H1 (cell line): ENCODE data around the gene RBP5. TPM values are rescaled to one million over a fixed set of nuclear protein-coding genes. Genes with fewer than 3 reads are reported as not detected.

Experiments used
- CTCF ChIA-PET: fragments of 300-600 bp; sonication (Branson Sonifier 250); formaldehyde crosslinking; loops from one replicate; lab custom pipeline; 2021; ENCODE audit not compliant: partially characterized antibody; lab: Charles Lee
- POLR2A ChIA-PET: fragments of 300-600 bp; sonication (Branson Sonifier 250); formaldehyde crosslinking; loops from one replicate; lab custom pipeline; 2021; ENCODE audit warnings: inconsistent platforms; ENCODE audit not compliant: partially characterized antibody; lab: Charles Lee
- DNase-seq, 2 experiments: peaks; one replicate each; pipeline versions ENCODE4 v3.0.0 to v3.0.0-alpha.2; 2010 to 2022; ENCODE audit warnings: low spot score in 2 of 2, low read depth in 1 of 2, mixed read lengths in 1 of 2
- FAIRE-seq: peaks from 2 replicates; lab custom pipeline; 2011; peaks lifted over from hg19 to GRCh38; lab: Jason Lieb, UNC
- H2AFZ ChIP-seq: 2 replicates; pipeline ENCODE4 v1.8.1; 2012; ENCODE audit warnings: low read length, inconsistent platforms
- H2AK5ac ChIP-seq: 2 replicates; pipeline ENCODE4 v1.6.1; 2013; ENCODE audit warnings: low read depth, low read length
- H2BK120ac ChIP-seq: replicated peaks from 2 replicates; pipeline ENCODE3; 2013; ENCODE audit warnings: low read depth, low read length, inconsistent platforms
- H2BK12ac ChIP-seq: 2 replicates; pipeline ENCODE4 v1.6.1; 2013; ENCODE audit warnings: low read depth, low read length
- H2BK15ac ChIP-seq: 2 replicates; pipeline ENCODE4 v1.6.1; 2013; ENCODE audit warnings: low read length
- H2BK20ac ChIP-seq: 2 replicates; pipeline ENCODE4 v1.6.1; 2013; ENCODE audit warnings: low read length
- H2BK5ac ChIP-seq: 2 replicates; pipeline ENCODE4 v1.6.1; 2013; ENCODE audit warnings: low read depth, low read length
- H3K14ac ChIP-seq: 2 replicates; pipeline ENCODE4 v1.6.1; 2013; ENCODE audit warnings: inconsistent platforms; ENCODE audit not compliant: insufficient read length
- H3K18ac ChIP-seq: 2 replicates; pipeline ENCODE4 v1.6.1; 2013; ENCODE audit warnings: low read length; ENCODE audit errors: extremely low read depth
- H3K23ac ChIP-seq: 2 replicates; pipeline ENCODE4 v1.6.1; 2013; ENCODE audit warnings: inconsistent platforms; ENCODE audit not compliant: insufficient read length
- H3K23me2 ChIP-seq: 2 replicates; pipeline ENCODE4 v1.6.1; 2013; ENCODE audit warnings: low read depth, low read length
- H3K27ac ChIP-seq: 2 replicates; pipeline ENCODE4 v1.6.1; 2011; ENCODE audit warnings: low read depth, low read length, inconsistent platforms
- H3K27me3 ChIP-seq, 4 experiments: replicated peaks in 1 of 4; 1 replicate in 1 of 4; 2 replicates in 3 of 4; pipeline versions ENCODE4 v1.6.1 to v1.8.1; 2011 to 2013; ENCODE audit warnings: low read length in 3 of 4, mild to moderate bottlenecking in 3 of 4, inconsistent platforms in 2 of 4, mixed read lengths in 2 of 4, moderate library complexity in 1 of 4; ENCODE audit not compliant: control insufficient read depth in 3 of 4, insufficient read depth in 3 of 4; ENCODE audit errors: extremely low read depth in 1 of 4
- H3K36me3 ChIP-seq, 4 experiments: 2 replicates each; pipeline versions ENCODE4 v1.6.1 to v1.8.1; 2011 to 2013; ENCODE audit warnings: mild to moderate bottlenecking in 4 of 4, low read length in 3 of 4, moderate library complexity in 2 of 4, control low read depth in 1 of 4, inconsistent platforms in 1 of 4; ENCODE audit not compliant: insufficient read depth in 4 of 4, control insufficient read depth in 2 of 4
- H3K4ac ChIP-seq: replicated peaks from 2 replicates; pipeline ENCODE3; 2013; ENCODE audit warnings: low read length, low read depth, mixed read lengths, inconsistent platforms; ENCODE audit not compliant: insufficient read length
- H3K4me1 ChIP-seq, 4 experiments: replicated peaks in 1 of 4; 1 replicate in 1 of 4; 2 replicates in 3 of 4; pipeline versions ENCODE4 v1.6.1 to v1.8.1; 2011 to 2013; ENCODE audit warnings: low read length in 3 of 4, inconsistent platforms in 2 of 4, mixed read lengths in 1 of 4; ENCODE audit not compliant: insufficient read depth in 4 of 4, control insufficient read depth in 3 of 4
- H3K4me2 ChIP-seq, 2 experiments: 2 replicates each; pipeline versions ENCODE4 v1.6.1 to v1.8.1; 2011 to 2013; ENCODE audit warnings: low read depth in 2 of 2, low read length in 2 of 2, control low read depth in 1 of 2, inconsistent platforms in 1 of 2, mild to moderate bottlenecking in 1 of 2; ENCODE audit not compliant: insufficient read depth in 1 of 2
- H3K4me3 ChIP-seq, 4 experiments: fragments of 200-600, 300-600 bp in 1 of 4; sonication (generic), shearing (Covaris generic), sonication (Bioruptor Twin) in 1 of 4; 2 replicates each; pipeline versions ENCODE4 v1.5.1 to v1.8.1; 2011 to 2016; ENCODE audit warnings: low read length in 4 of 4, low read depth in 3 of 4, control low read depth in 2 of 4, inconsistent platforms in 2 of 4, mild to moderate bottlenecking in 2 of 4, mixed read lengths in 1 of 4, moderate library complexity in 1 of 4; ENCODE audit not compliant: insufficient read depth in 2 of 4; ENCODE audit errors: extremely low read depth in 1 of 4
- H3K56ac ChIP-seq: replicated peaks from 2 replicates; pipeline ENCODE3; 2013; ENCODE audit warnings: low read depth, mild to moderate bottlenecking, mixed read lengths, low read length, inconsistent platforms; ENCODE audit not compliant: insufficient read length
- H3K79me1 ChIP-seq: 2 replicates; pipeline ENCODE4 v1.6.1; 2013; ENCODE audit warnings: low read depth, low read length, control low read depth
- H3K79me2 ChIP-seq, 2 experiments: 2 replicates each; pipeline versions ENCODE4 v1.6.1 to v1.8.1; 2012 to 2013; ENCODE audit warnings: low read length in 2 of 2, mild to moderate bottlenecking in 2 of 2, inconsistent platforms in 1 of 2; ENCODE audit not compliant: insufficient read depth in 2 of 2, control insufficient read depth in 1 of 2
- H3K9ac ChIP-seq, 4 experiments: replicated peaks in 1 of 4; 1 replicate in 1 of 4; 2 replicates in 3 of 4; pipeline versions ENCODE4 v1.6.1 to v1.8.1; 2011 to 2013; ENCODE audit warnings: low read depth in 3 of 4, low read length in 3 of 4, control low read depth in 2 of 4, mild to moderate bottlenecking in 2 of 4, moderate library complexity in 2 of 4, inconsistent platforms in 1 of 4; ENCODE audit errors: extremely low read depth in 1 of 4
- H3K9me3 ChIP-seq, 2 experiments: 2 replicates each; pipeline versions ENCODE4 v1.6.1 to v1.8.1; 2012 to 2013; ENCODE audit warnings: mild to moderate bottlenecking in 2 of 2, moderate library complexity in 2 of 2, control low read depth in 1 of 2, inconsistent platforms in 1 of 2, low read depth in 1 of 2, low read length in 1 of 2, mixed read lengths in 1 of 2; ENCODE audit not compliant: insufficient read depth in 2 of 2
- H4K20me1 ChIP-seq, 2 experiments: replicated peaks in 1 of 2; 2 replicates each; pipeline versions ENCODE3 to v1.8.1; 2011 to 2013; ENCODE audit warnings: inconsistent platforms in 2 of 2, low read length in 2 of 2, mild to moderate bottlenecking in 1 of 2; ENCODE audit not compliant: insufficient read depth in 2 of 2, control insufficient read depth in 1 of 2
- H4K5ac ChIP-seq: 2 replicates; pipeline ENCODE4 v1.6.1; 2013; ENCODE audit warnings: low read length, low read depth, mixed read lengths, inconsistent platforms; ENCODE audit not compliant: insufficient read length
- H4K8ac ChIP-seq: 2 replicates; pipeline ENCODE4 v1.8.0; 2013; ENCODE audit warnings: mild to moderate bottlenecking, moderate library complexity, low read length, inconsistent platforms; ENCODE audit not compliant: insufficient read depth; ENCODE audit errors: extremely low read depth
- H4K91ac ChIP-seq: replicated peaks from 2 replicates; pipeline ENCODE3; 2013; ENCODE audit warnings: low read length, mixed read lengths, inconsistent platforms; ENCODE audit not compliant: insufficient read length
- BACH1 ChIP-seq: IDR thresholded peaks from 2 replicates; pipeline ENCODE4 v1.6.1; 2012; ENCODE audit warnings: low read length, improper control_type of control experiment
- WGBS, 2 experiments: shearing (Covaris generic) in 1 of 2; methylation state at CpG; one replicate each; pipeline versions ENCODE4 v1.1.6 to v1.1.7; 2013 to 2015; ENCODE audit warnings: low lambda C conversion rate in 2 of 2, mixed read lengths in 2 of 2, inconsistent platforms in 1 of 2, low coverage in 1 of 2, missing lambda C conversion rate in 1 of 2; ENCODE audit not compliant: insufficient replicate concordance in 2 of 2, insufficient coverage in 1 of 2, insufficient read length in 1 of 2; ENCODE audit errors: extremely low coverage in 1 of 2, missing lambda C conversion rate in 1 of 2; 5-methylcytosine and 5-hydroxymethylcytosine counted together
- polyA plus RNA-seq, 7 experiments: library from polyadenylated mRNA; depleted of rRNA in 3 of 7; stranded (reverse) in 5 of 7; unstranded in 2 of 7; fragments of >200 nt in 5 of 7; fragments of 200-250 nt in 2 of 7; gene quantifications; 1 replicate in 5 of 7; 2 replicates in 1 of 7; 4 replicates in 1 of 7; pipeline versions ENCODE4 v1.2.1 to v1.2.3, GENCODE V29; 2011 to 2013; ENCODE audit warnings: missing spikeins in 2 of 7, mixed read lengths in 2 of 7
- total RNA-seq: library from RNA; stranded (reverse); fragmentation: NEBNext Ultra II Directional; extraction: Animal tissue kit (Norgen Biotek cat#: 25700); gene quantifications from 2 replicates; pipeline ENCODE4 v1.2.1, GENCODE V29; 2021
- TF ChIP-seq, protein P1 (sequence below): IDR thresholded peaks from 2 replicates; pipeline ENCODE4 v1.6.1; 2011; ENCODE audit warnings: low read length, improper control_type of control experiment
- TF ChIP-seq, protein P2 (sequence below): IDR thresholded peaks from 2 replicates; pipeline ENCODE4 v1.6.1; 2011; ENCODE audit warnings: low read depth, mild to moderate bottlenecking, low read length; ENCODE audit not compliant: insufficient read depth

RBP5 gene
- total and polyA plus RNA-seq, 2 of the 8 experiments (the other 6 are each of a cell fraction or from before 2014, with no cell fraction given): 1.2 to 1.9 TPM

DNA sequence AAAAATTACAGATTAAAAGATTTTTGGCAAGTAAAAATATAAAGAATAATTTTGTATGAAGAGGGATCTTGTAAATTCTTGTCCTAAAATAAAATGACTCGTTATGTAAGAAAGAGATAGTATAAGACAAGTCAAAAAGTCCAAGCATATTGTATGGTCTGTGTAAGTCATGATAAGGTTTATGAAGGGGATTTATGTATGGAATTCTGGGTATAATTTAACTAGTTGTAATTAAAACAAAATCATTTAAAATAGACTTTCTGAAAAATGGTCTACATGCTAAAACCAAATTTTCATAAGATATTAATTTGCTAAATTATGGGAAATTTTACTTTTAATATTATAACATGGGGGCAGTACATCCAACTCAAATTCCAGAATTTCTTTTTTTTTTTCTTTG lies 43.2 kb upstream of the RBP5 start:
- no peak for TF ChIP-seq BACH1
- TF ChIP-seq, protein P1, sequence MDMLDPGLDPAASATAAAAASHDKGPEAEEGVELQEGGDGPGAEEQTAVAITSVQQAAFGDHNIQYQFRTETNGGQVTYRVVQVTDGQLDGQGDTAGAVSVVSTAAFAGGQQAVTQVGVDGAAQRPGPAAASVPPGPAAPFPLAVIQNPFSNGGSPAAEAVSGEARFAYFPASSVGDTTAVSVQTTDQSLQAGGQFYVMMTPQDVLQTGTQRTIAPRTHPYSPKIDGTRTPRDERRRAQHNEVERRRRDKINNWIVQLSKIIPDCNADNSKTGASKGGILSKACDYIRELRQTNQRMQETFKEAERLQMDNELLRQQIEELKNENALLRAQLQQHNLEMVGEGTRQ: no peak
- TF ChIP-seq, protein P2, sequence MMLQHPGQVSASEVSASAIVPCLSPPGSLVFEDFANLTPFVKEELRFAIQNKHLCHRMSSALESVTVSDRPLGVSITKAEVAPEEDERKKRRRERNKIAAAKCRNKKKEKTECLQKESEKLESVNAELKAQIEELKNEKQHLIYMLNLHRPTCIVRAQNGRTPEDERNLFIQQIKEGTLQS: no peak
- no peak for FAIRE-seq
- H3K4me1 ChIP-seq: no peaks in the 10 kb centered on the region
- H3K14ac ChIP-seq: no peak overlapping the region
- no peaks in the 10 kb centered on the region for H3K79me1 ChIP-seq
- H2BK20ac ChIP-seq: no peak overlapping the region
- H3K9ac ChIP-seq: no peak overlapping the region
- no peak overlapping the region for H3K4ac ChIP-seq
- H2BK120ac ChIP-seq: no peak overlapping the region
- H3K27ac ChIP-seq: no peak overlapping the region
- no peaks in the 10 kb centered on the region for H3K23me2 ChIP-seq
- H3K23ac ChIP-seq: no peak overlapping the region
- no peak overlapping the region for H3K56ac ChIP-seq
- POLR2A ChIA-PET: no interaction called here
- H4K20me1 ChIP-seq: no peaks in the 10 kb centered on the region
- H2BK5ac ChIP-seq: no peak overlapping the region
- H3K27me3 ChIP-seq: no peaks in the 10 kb centered on the region; a peak in 1 of 7 replicates
- no peak overlapping the region for H3K4me2 ChIP-seq
- CTCF ChIA-PET: interaction anchor here (1.4 to 1.6 kb wide), 2 partner anchors 10 to 12 kb away, joined by 4 read pairs; no protein-coding TSS in a partner anchor
- H2AFZ ChIP-seq: no peak overlapping the region
- DNase-seq: no peak
- no peak overlapping the region for H2AK5ac ChIP-seq
- H3K18ac ChIP-seq: no peak overlapping the region
- H2BK15ac ChIP-seq: no peak overlapping the region
- no peaks in the 10 kb centered on the region; a peak in 1 of 8 replicates for H3K36me3 ChIP-seq
- no peak overlapping the region for H4K5ac ChIP-seq
- peaks cover 68 to 80% of the 10 kb centered on the region in 2 experiments for H3K9me3 ChIP-seq
- H4K91ac ChIP-seq: no peak overlapping the region
- no peak overlapping the region for H4K8ac ChIP-seq
- H2BK12ac ChIP-seq: no peak overlapping the region
- no peak overlapping the region for H3K4me3 ChIP-seq
- no peaks in the 10 kb centered on the region for H3K79me2 ChIP-seq
- 88% methylated on average over 1 of the region's 1 CpG; no CpG with 5 or more reads in 1 of the 2 experiments for WGBS, 2 experiments
